Fibroblast of lung (primary cell): ENCODE data around the gene DAZAP1. TPM values are rescaled to one million over a fixed set of nuclear protein-coding genes. Genes with fewer than 3 reads are reported as not detected.
A peak's percentile ranks its signal among the peaks of the same experiment; 100 is the strongest.

Experiments used
- DNase-seq, 2 donors: peaks; one replicate each; pipeline versions ENCODE4 v3.0.0 to v3.0.0-alpha.2; 2010; ENCODE audit warnings: low read depth in 2 of 2
- H2AFZ ChIP-seq: 2 replicates; pipeline ENCODE4 v1.5.1; 2012; ENCODE audit warnings: low read length, control low read depth, inconsistent platforms
- H3K27ac ChIP-seq: 2 replicates; pipeline ENCODE4 v1.5.1; 2011; ENCODE audit warnings: low read length, control low read depth; ENCODE audit not compliant: insufficient read depth
- H3K27me3 ChIP-seq: 2 replicates; pipeline ENCODE4 v1.5.1; 2011; ENCODE audit warnings: mild to moderate bottlenecking, low read length; ENCODE audit not compliant: control insufficient read depth, insufficient read depth
- H3K36me3 ChIP-seq: 2 replicates; pipeline ENCODE4 v1.5.1; 2011; ENCODE audit warnings: low read length; ENCODE audit not compliant: control insufficient read depth, insufficient read depth
- H3K4me1 ChIP-seq: 2 replicates; pipeline ENCODE4 v1.5.1; 2011; ENCODE audit warnings: low read length; ENCODE audit not compliant: control insufficient read depth, insufficient read depth; ENCODE audit errors: extremely low read depth
- H3K4me2 ChIP-seq: 2 replicates; pipeline ENCODE4 v1.5.1; 2011; ENCODE audit warnings: low read length, control low read depth; ENCODE audit not compliant: insufficient read depth; ENCODE audit errors: extremely low read depth
- H3K4me3 ChIP-seq, 4 experiments: fragments of 200-600 bp in 1 of 4; sonication (generic) in 1 of 4; replicated peaks in 1 of 4; 2 replicates each; pipeline ENCODE4 v1.5.1; 2011 to 2016; ENCODE audit warnings: low read length in 4 of 4, low read depth in 3 of 4, mild to moderate bottlenecking in 3 of 4, control low read depth in 2 of 4, inconsistent platforms in 1 of 4, mixed read lengths in 1 of 4; ENCODE audit not compliant: insufficient read depth in 1 of 4; ENCODE audit errors: control extremely low read depth in 1 of 4
- H3K79me2 ChIP-seq: 2 replicates; pipeline ENCODE4 v1.5.1; 2012; ENCODE audit warnings: mild to moderate bottlenecking, low read length, inconsistent platforms; ENCODE audit not compliant: control insufficient read depth, insufficient read depth
- H3K9ac ChIP-seq: 2 replicates; pipeline ENCODE4 v1.5.1; 2011; ENCODE audit warnings: mild to moderate bottlenecking, low read length, control low read depth; ENCODE audit not compliant: insufficient read depth
- H3K9me3 ChIP-seq: 2 replicates; pipeline ENCODE4 v1.5.1; 2012; ENCODE audit warnings: low read depth, low read length; ENCODE audit not compliant: control insufficient read depth, insufficient read depth
- H4K20me1 ChIP-seq: 2 replicates; pipeline ENCODE4 v1.5.1; 2011; ENCODE audit warnings: low read length; ENCODE audit not compliant: control insufficient read depth, insufficient read depth; ENCODE audit errors: extremely low read depth
- CTCF ChIP-seq, 2 donors: IDR thresholded peaks in 1 of 2; conservative IDR thresholded peaks in 1 of 2; 1 replicate in 1 of 2; 2 replicates in 1 of 2; pipeline ENCODE4 v1.5.1; 2011 to 2012; ENCODE audit warnings: low read length in 2 of 2, control low read depth in 1 of 2, inconsistent platforms in 1 of 2, low read depth in 1 of 2, mild to moderate bottlenecking in 1 of 2
- EZH2 ChIP-seq: IDR thresholded peaks from 2 replicates; pipeline ENCODE4 v1.5.1; 2012; ENCODE audit warnings: low read length, control low read depth, mild to moderate bottlenecking; ENCODE audit errors: missing control alignments
- polyA plus RNA-seq, 2 donors: library from polyadenylated mRNA; depleted of rRNA in 1 of 2; stranded (reverse) in 1 of 2; unstranded in 1 of 2; fragments of >200 nt; gene quantifications; 2 replicates each; pipeline ENCODE4 v1.2.1, GENCODE V29; 2011 to 2012; ENCODE audit warnings: missing spikeins in 1 of 2
- total RNA-seq: library from RNA; depleted of rRNA; stranded (reverse); fragments of >200 nt; gene quantifications from 2 replicates; pipeline ENCODE4 v1.2.1, GENCODE V29; 2014

DAZAP1 gene
- total and polyA plus RNA-seq, 2 donors (not counting 1 experiment from before 2014, with no cell fraction given) = 44.6 to 49.5 TPM

GRCh38 chr19:1400281-1401137 lies 6.9 kb upstream of the DAZAP1 start:
- no peaks in the 10 kb centered on the region for H4K20me1 ChIP-seq
- no peak overlapping the region for H3K27ac ChIP-seq
- no peaks in the 10 kb centered on the region for H3K9me3 ChIP-seq
- peak overlapping the region; percentile 83 for H3K4me2 ChIP-seq
- H2AFZ ChIP-seq = no peak overlapping the region
- H3K4me1 ChIP-seq = no peaks in the 10 kb centered on the region
- no peak for DNase-seq
- no peak for TF ChIP-seq EZH2
- TF ChIP-seq CTCF (conservative IDR thresholded peaks at IDR 0.05 in 1 of 2, IDR thresholded peaks at IDR 0.05 in 1 of 2; ENCODE audit: low read depth in 1 of 2, low read length in 2 of 2) = no peak
- no peaks in the 10 kb centered on the region for H3K36me3 ChIP-seq
- no peaks in the 10 kb centered on the region for H3K79me2 ChIP-seq
- H3K4me3 ChIP-seq = peak overlapping the region; percentile 22 to 77 (median 53)
- H3K27me3 ChIP-seq = no peaks in the 10 kb centered on the region
- H3K9ac ChIP-seq = peak overlapping the region; percentile 49

GRCh38 chr19:1401138-1401888 lies 6.1 kb upstream of the DAZAP1 start, which contains the start of gene GAMT:
Gene GAMT, minus strand, starts transcription at chr19:1401542. Its CDS starts 66 bp downstream, at chr19:1401476.
- Histone ChIP-seq H3K9me3 (no peaks in the 10 kb centered on the region), H2AFZ (no peak within 1 kb of the TSS), H3K4me1 (no peaks in the 10 kb centered on the region), H3K36me3 (no peaks in the 10 kb centered on the region), H4K20me1 (no peaks in the 10 kb centered on the region), H3K4me2 (peak within 1 kb of the TSS; percentile 83), H3K27ac (no peak within 1 kb of the TSS), H3K4me3 (peak within 1 kb of the TSS; percentile 22 to 77 (median 54)), H3K79me2 (no peaks in the 10 kb centered on the region), H3K9ac (peak within 1 kb of the TSS; percentile 49), H3K27me3 (no peaks in the 10 kb centered on the region)
- TF ChIP-seq CTCF (conservative IDR thresholded peaks at IDR 0.05 in 1 of 2, IDR thresholded peaks at IDR 0.05 in 1 of 2; ENCODE audit: low read depth in 1 of 2, low read length in 2 of 2) (no peak), EZH2 (no peak)
- peak in 1 of 2 donors; percentile 37 for DNase-seq

- Histone ChIP-seq H3K4me1 (no peaks in the 10 kb centered on the region), H2AFZ (no peak overlapping the region), H3K4me3 (peak overlapping the region in 2 of 4 experiments; percentile 38 to 77), H3K9ac (no peak overlapping the region), H3K9me3 (no peaks in the 10 kb centered on the region), H3K79me2 (no peaks in the 10 kb centered on the region), H4K20me1 (no peaks in the 10 kb centered on the region), H3K4me2 (peak overlapping the region; percentile 17), H3K36me3 (no peaks in the 10 kb centered on the region), H3K27me3 (no peaks in the 10 kb centered on the region), H3K27ac (no peak overlapping the region)
- DNase-seq = no peak
- TF ChIP-seq EZH2 (no peak), CTCF (conservative IDR thresholded peaks at IDR 0.05 in 1 of 2, IDR thresholded peaks at IDR 0.05 in 1 of 2; ENCODE audit: low read depth in 1 of 2, low read length in 2 of 2) (no peak)
These were observed 5.5 kb upstream of the DAZAP1 start for GRCh38 chr19:1401889-1402217.
